G401 (cell line): ENCODE measurements around the gene RNF150. TPM values are rescaled to one million over a fixed set of nuclear protein-coding genes. Genes with fewer than 3 reads are reported as not detected.
A peak's percentile ranks its signal among the peaks of the same experiment; 100 is the strongest.

Experiments used
- DNase-seq: peaks from one replicate; pipeline ENCODE4 v3.0.0-alpha.2; 2015; ENCODE audit warnings: low spot score
- in situ Hi-C: cut with HindIII; loops from 2 replicates; pipeline ENCODE4 v1.10.0; 2016; ENCODE audit warnings: low sequenced_read_pairs, mixed read lengths
- total RNA-seq: library from RNA; depleted of rRNA; stranded (reverse); fragments of >200 nt; shearing (Covaris generic); gene quantifications from 2 replicates; pipeline ENCODE4 v1.2.3, GENCODE V29; 2014

Gene RNF150
- total RNA-seq, 1 experiment from 2014 or later: 0.85 TPM

DNA sequence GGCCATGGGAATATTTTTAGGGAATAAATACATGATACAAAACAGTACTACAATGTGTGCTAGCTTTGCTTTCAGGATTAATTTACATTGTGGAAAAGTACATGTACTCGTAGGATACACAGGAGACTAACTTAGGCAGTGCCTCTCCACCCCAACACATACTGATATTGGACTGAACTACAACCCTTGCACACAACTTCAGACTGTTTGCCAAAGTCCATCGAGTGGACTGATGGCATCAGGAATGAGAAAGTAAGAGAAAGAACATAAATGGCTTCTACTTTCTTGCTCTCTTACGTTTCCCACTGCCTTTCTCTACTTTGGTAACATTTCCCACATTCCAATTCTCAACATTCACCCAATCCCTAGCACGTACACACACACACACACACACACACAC lies 130.1 kb downstream of the RNF150 start:
- DNase-seq: no peak
- in situ Hi-C loops: no loop called here

DNA sequence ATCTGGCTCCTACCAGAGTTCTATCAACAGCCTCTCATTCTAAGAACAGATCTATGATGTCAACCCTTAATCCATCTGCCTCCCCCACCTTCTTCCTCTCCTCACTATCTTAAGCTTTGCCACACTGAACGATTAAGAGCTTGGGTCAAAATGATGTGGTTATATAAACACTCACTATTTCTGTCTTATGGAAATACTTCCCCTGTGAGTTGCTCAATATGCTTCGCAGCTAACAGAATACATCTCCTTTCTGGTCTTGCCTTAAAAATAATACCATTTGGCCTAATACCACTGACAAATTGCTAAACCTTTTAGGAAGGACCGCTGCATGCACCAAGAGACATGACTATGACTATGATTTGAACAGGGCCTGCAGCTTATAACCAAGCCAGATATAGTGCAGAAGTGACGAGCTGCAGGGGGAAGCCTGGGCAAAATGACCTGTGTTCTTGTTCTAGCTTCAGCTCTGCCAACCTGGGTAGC lies 130.9 kb downstream of the RNF150 start:
- in situ Hi-C loops: no loop called here
- peak; percentile 70 for DNase-seq

DNA sequence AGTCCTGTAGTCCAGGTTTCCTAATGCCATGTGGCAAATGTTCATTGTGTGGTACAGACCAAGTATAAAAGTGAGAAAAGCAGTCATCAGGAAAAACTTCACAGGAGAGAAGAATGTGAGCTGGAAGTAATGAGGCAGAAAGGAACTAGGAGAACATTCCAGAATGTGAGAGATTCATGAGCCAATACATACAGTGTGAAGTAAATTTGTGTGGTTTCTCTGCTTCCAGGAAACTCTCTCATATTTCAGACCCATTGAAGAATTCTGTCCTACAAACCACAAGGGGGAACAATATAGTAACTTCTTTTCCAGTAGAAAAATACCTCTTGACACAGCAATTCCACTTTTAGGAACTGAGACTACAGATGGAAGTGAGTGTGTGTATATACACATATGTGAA lies 136.5 kb downstream of the RNF150 start:
- no peak for DNase-seq
- in situ Hi-C loops: no loop called here

DNA sequence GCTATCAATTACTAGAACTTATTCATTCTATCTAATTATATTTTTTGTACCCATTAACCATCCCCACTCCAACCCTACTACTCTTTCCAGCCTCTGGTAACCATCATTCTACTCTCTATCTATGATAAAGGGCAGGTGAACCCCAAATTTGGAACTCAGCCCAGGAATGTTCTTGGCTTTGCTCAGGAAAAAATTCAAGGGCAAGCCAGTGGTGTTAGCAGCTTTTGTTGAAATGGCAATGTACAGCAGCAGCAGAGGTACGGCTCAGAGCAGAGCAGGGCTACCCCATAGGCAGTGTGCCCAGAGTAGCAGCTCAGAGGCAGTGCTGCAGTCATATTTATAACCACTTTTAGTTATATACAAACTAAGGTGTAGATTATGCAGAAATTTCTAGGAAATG lies 138.2 kb downstream of the RNF150 start:
- DNase-seq: peak; percentile 71
- in situ Hi-C loops: no loop called here

DNA sequence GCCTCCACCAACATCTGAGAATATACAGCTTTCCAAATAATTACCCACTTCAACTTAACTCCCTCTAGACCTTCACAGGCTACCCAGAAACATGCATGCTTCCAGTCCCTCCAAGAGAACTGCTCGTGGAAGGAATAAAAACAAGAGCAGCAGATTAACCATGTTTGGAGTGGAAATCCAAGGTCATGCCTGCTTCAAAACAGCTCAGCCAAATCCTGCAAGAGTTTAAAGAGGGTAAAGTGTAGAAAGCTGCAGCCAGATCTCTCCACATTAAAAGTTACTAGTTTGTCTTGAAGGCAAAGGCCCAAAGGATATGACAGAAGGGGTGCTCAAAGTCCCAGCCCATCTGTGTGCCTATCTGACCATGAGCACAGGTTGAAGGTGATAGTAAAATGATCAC lies 139.3 kb downstream of the RNF150 start:
- DNase-seq: no peak
- in situ Hi-C loops: no loop called here

DNA sequence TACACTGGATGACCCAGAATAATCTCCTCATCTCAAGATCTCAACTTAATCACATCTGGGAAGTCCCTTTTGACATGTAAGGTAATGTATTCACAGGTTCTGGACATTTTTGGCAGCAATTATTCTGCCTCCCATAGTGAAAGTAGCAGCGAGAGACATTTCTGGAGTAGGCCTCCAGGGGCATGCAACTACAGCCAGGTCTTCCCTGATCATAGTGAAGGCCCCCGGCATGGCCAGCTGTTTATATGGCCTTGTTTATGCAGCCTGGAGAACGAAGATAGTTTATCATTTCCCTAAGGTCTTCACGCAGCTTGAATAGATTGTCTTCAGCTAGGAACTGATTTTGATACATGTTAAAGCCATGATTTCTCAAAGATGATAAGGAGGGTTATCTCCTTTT lies 139.9 kb downstream of the RNF150 start:
- in situ Hi-C loops: no loop called here
- DNase-seq: no peak

DNA sequence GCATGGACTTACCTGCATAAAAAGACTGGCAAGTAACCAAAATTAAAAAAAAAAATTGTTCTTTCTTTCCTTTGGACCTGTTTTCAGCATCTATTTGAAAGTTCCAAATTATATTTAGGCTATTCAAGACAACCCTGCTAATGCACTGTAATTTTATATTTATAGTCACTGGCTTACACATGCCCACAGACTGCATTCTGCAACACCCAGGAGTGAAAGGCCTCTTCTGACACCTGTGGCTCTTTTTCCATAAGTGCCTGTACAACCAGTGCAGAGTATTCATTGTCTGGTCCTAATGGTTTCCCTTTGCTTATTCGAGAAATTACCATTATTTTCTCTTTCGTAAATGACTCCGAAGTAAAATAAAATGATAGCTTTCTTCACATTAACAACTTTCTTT lies 143.3 kb downstream of the RNF150 start:
- DNase-seq: no peak
- in situ Hi-C loops: no loop called here

DNA sequence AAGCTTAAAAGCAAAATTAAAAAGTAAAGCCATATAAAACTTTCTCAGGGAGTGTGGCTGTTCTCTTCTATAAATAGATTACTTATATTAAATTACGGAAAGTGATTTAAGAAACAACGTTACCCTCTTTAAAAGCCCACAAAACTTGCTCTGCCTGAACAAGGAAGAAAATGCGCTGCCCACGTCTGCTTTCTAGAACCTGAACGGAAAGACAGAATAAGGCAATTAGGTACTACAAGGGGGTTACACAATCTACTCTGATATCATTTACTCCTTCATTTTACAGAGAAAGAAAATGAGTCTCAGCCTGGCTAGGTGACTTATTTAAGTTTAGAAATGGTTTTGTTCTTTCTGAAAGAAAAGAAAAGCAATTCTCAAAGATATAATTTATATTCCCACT lies 147.2 kb downstream of the RNF150 start:
- in situ Hi-C loops: no loop called here
- DNase-seq: no peak

DNA sequence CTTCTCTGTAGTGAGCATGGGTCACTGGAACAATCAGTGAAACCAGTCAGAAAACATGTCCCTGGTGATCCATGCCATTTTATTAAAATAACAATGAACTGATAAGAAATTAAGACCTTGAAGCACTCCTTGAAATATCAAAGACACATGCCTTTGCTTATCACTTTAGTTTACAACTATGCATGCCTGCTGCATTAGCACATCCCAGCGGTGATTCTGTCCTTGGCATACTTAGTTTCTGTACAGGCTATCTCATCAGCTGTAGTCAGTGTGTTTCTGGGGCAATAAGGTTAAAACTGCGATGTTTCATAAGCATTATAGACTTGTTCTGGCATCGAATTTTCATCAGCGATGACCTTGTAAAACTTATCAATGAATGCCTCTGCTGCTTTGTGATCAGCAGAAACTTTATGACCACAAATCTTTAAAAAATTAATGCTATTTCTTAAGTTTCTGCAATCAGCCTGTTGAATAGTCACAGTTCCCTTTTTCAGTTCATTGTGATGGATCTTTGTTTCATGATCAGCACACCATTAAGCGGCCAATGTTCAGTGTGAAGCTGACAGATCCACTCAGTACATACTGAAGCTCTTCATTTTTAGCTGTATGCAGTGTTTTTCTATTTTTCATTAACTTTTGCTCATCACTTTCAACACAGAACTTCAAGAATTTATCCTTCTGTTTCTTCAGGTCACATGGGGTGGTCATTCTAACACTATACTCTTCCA lies 150.5 kb downstream of the RNF150 start:
- in situ Hi-C loops: no loop called here
- no peak for DNase-seq

DNA sequence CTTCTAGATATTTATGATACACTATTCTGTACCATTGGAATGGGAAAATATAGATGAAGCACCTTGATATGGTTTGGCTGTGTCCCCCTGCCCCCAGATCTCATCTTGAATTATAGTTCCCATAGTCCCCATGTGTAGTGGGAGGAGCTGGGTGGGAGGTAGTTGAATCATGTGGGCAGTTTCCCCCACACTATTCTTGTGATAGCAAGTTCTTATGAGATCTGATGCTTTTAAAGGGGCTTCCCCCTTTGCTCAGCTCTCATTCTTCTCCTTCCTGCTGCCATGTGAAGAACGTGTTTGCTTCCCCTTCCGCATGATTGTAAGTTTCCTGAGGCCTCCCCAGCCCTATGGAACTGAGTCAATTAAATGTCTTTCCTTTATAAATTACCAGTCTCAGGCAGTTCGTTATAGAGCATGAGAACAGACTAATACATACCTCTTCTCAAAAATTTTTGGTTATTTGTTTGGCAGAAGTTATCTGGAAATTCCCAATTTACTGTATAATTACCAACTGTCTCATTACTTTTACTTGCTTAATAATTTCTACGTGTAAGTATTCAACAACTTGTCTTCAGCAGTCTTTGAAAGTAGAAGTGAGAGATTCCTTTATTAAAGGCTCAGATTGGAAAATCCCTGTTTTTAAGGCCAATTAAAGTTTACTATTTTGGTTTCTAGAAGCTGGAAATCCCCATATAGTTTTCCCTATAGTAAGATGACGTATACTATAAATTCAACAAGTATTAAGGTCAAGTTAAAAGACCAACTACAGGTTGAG lies 152.7 kb downstream of the RNF150 start:
- no peak for DNase-seq
- in situ Hi-C loops: no loop called here

DNA sequence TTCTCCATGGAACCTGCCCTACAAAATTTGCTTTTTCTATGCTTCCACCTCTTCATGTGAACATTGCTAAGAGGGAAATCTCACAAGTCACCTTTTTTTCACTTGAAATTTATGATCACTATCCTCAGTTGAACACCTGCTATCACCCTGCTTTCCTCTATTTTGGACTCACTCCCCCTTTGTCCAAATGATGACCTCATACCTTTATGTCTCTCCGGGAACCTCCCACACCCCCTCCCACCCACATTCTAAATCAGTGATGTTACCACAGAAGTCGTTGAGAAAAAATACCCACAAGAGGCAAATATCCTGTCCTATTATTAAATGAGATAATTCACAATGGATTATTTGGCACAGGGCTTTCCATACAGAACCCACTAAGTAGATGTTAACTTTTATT lies 156.5 kb downstream of the RNF150 start:
- DNase-seq: no peak
- in situ Hi-C loops: no loop called here

DNA sequence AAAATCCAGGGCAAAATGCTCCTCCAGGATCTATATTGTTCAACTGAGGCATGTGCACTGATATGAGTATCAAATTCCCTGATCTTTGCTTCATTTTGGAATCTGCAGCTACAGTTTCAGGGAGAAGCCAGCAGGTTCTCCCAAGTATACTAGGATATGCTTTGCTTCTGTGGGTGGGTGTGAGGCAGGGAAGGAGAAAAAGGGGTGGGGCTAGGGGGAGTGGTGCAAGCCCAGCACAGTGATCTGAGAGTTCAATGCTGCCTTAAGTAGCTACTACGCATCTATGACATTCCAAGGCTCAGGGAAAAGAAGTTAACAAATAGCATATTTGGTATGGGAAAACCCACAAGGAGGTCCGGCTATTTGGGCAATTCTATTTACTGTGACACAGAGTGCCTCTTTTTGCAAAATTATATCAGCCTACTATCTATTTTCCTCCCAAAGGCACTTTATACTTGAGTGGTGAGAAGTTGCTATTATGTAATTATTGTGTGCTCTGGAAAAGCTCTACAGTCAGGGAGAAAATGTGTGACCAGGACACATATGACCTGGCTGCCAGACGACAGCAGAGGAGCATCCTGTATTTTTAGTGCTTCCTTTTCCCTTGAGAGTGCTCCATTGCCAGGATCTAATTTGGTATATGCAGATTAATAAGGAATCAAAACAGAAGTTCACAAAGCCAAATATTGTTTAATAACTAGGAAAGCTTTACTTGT lies 162.0 kb downstream of the RNF150 start:
- in situ Hi-C loops: no loop called here
- DNase-seq: peak; percentile 64

DNA sequence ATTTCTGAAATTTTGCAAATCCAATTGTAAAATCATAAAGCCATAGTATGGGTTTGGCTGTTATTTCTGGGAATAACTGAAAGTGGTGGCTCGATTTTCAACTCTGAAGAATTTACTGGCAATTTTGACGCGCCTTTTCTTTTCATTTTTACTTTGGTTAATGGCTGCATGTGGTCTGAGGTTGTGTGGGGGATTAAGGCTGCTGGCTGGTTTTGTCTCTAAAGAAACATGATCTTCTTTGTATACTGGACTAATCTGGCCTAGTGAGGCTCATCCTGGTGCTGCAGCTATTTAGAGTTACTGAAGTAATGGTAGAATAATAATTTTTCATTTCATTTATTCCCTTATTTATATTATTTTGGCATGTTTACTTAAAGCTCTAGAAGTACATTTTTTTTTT lies 164.0 kb downstream of the RNF150 start:
- no peak for DNase-seq
- in situ Hi-C loops: no loop called here

DNA sequence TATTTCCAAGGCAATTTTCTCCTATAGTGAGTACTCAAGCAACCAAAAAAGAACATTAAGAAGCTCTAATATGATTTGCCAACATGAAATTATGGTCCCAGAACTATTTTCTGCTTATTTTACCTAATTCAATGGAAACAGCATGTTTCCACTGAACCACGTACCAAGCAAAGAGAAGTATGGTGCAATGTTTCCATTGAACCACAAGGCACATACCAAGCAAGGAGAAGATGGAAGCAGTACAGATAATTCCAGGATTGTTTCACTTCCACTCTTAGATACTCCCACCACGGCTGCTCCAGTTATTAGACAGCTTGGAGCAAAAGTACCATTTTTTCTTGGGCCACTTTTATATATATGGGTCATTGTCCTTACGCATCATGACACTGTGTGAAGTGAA lies 164.9 kb downstream of the RNF150 start:
- in situ Hi-C loops: no loop called here
- no peak for DNase-seq

DNA sequence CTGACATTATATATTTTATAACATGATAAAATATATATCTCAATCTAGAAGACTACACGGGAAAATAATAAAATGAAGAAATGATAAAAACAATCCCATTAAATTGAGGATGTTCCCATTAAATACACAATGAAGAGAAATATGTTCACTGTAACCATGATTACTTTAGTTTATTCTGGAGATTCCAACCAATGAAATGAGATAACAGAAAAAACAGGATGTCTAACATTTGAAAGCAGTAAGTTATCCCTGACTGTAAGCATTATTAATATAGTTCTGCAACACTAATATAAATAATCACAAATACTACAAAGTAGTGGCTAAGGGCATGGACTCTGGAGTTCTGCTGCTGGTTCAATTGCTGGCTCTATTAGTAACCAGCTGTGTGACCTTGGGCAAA lies 169.4 kb downstream of the RNF150 start:
- in situ Hi-C loops: no loop called here
- no peak for DNase-seq

DNA sequence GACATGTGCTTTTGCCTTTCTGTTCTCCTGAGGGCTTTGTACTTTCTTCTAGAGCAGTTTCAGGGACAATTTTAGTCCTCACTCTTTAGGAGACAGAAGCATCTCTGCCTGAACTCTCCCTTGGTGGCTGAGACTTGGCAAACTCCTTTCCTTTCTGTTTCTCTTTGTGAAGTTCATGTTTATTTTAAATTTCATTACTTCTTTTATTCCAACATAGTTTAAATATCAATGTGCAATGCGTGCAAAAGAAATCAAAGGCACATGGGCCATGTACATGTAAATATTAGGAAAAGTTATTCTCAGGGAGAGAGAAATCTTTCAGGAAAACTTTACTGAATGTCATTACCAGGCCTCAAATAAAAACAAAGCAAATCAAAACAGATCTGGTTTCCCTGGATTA lies 177.6 kb downstream of the RNF150 start:
- no peak for DNase-seq
- in situ Hi-C loops: no loop called here

DNA sequence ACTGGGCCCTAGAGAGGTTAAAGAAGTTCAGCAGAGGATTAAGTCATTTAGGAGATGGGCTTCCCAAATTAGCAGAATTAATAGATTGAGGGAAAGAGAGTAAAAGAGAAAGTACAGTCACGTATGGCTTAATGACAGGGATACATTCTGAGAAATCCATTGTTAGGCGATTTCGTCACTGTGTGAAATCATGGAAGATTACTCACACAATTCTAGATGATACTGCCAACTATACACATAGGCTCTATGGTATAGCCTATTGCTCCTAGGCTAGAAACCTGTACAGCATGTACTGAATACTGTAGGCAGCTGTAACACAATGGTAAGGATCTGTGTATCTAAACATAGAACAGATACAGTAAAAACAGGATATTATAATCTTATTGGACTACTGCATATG lies 180.6 kb downstream of the RNF150 start:
- in situ Hi-C loops: no loop called here
- DNase-seq: no peak

DNA sequence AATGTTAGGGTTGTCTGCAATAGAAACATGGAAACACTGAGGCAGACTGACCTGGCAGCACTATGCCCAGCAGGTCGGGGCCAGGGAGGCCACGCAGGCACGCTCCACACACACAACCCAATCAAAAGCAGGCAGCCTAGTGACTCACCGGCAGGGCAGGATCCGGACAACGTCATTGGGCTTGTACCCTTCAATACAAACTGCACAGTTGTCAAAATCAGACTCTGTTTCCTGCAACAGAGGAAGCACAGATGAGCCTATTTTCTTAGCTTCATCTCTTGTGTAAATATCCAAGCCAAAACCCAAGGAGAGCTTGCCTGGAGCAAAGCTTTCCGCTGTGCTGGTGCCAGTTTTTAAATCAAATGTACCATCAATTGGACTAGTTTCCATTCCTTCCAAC lies 185.8 kb downstream of the RNF150 start:
- in situ Hi-C loops: no loop called here
- peak; percentile 87 for DNase-seq

DNA sequence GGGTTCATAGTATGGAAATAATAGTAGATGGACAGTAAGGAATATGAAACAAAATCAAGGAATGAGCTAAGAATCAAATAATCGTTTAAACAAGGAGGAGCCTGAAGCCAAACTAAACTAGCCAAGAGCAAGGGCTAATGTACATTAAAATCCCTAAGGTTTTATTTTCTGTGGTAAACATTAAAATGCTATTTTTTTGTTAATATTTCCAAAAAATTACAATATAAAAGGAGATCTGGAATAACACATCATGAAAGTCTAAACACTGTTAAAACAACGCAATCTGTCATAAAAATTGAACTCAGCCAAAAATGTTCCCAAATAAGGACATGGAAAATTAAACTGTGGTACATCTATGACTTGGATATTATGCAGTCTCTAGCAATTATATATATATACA lies 188.2 kb downstream of the RNF150 start:
- DNase-seq: no peak
- in situ Hi-C loops: no loop called here

DNA sequence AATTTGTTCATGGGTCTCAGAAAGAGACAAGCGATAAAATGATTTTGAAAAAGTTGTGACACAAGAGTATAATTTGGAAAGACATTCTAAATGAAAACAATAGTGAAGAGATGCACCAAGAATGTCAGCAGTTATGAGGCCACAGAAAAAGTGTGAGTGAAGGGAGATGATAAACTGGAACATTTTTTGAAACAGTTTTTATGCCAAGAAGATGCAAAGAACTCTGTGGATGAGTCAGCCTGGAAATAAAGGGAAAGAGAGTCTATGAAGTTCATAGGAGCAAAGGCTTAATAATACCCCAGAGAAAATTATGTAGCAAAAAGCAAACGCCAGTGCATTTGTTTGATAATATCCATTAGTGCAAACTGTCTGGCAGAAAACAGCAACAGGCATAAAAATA lies 188.7 kb downstream of the RNF150 start:
- in situ Hi-C loops: no loop called here
- DNase-seq: no peak
